ENCODE data around the gene CCDC81.

CCDC81 gene

GRCh38 chr11:86440305-86440716 is 65.6 kb downstream of the CCDC81 start:
- DNase-seq = no peak
- Histone ChIP-seq H3K4me1 (no peaks in the 10 kb centered on the region), H3K9me3 (no peaks in the 10 kb centered on the region), H3K27me3 (no peaks in the 10 kb centered on the region), H3K36me3 (no peaks in the 10 kb centered on the region), H3K4me3 (ENCODE audit: low read depth, low read length) (no peak overlapping the region)
- no peak for TF ChIP-seq CTCF (IDR thresholded peaks at IDR 0.05; ENCODE audit: low read depth, low read length)

GRCh38 chr11:86440843-86441242 is 66.2 kb downstream of the CCDC81 start:
- no peaks in the 10 kb centered on the region for H3K36me3 ChIP-seq

GRCh38 chr11:86442420-86442819 is 67.7 kb downstream of the CCDC81 start:
- H3K27me3 ChIP-seq = no peaks in the 10 kb centered on the region
- no peaks in the 10 kb centered on the region for H3K9me3 ChIP-seq
- no peaks in the 10 kb centered on the region for H3K4me1 ChIP-seq
- no peak overlapping the region for H3K4me3 ChIP-seq (ENCODE audit: low read depth, low read length)
- H3K36me3 ChIP-seq = no peaks in the 10 kb centered on the region
- DNase-seq = no peak
- TF ChIP-seq CTCF (IDR thresholded peaks at IDR 0.05; ENCODE audit: low read depth, low read length) = no peak

More at GRCh38 chr11:86440843-86441242, 66.2 kb downstream of the CCDC81 start:
- H3K4me1 ChIP-seq = no peaks in the 10 kb centered on the region
- no peak for DNase-seq
- H3K4me3 ChIP-seq (ENCODE audit: low read depth, low read length) = no peak overlapping the region
- no peak for TF ChIP-seq CTCF (IDR thresholded peaks at IDR 0.05; ENCODE audit: low read depth, low read length)
- H3K9me3 ChIP-seq = no peaks in the 10 kb centered on the region
- no peaks in the 10 kb centered on the region for H3K27me3 ChIP-seq

- H3K36me3 ChIP-seq = no peaks in the 10 kb centered on the region
- H3K4me3 ChIP-seq (ENCODE audit: low read depth, low read length) = no peak overlapping the region
- no peaks in the 10 kb centered on the region for H3K4me1 ChIP-seq
- DNase-seq = no peak
- TF ChIP-seq CTCF (IDR thresholded peaks at IDR 0.05; ENCODE audit: low read depth, low read length) = no peak
- H3K27me3 ChIP-seq = no peaks in the 10 kb centered on the region
- no peaks in the 10 kb centered on the region for H3K9me3 ChIP-seq
Measured at GRCh38 chr11:86442827-86443226, 68.1 kb downstream of the CCDC81 start.

- H3K9me3 ChIP-seq = no peaks in the 10 kb centered on the region
- H3K4me1 ChIP-seq = no peaks in the 10 kb centered on the region
- TF ChIP-seq CTCF (IDR thresholded peaks at IDR 0.05; ENCODE audit: low read depth, low read length) = no peak
- DNase-seq = no peak
- H3K27me3 ChIP-seq = no peaks in the 10 kb centered on the region
- H3K36me3 ChIP-seq = no peaks in the 10 kb centered on the region
- no peak overlapping the region for H3K4me3 ChIP-seq (ENCODE audit: low read depth, low read length)
Measured at GRCh38 chr11:86443415-86443814, 68.7 kb downstream of the CCDC81 start.

- Histone ChIP-seq H3K9me3 (no peaks in the 10 kb centered on the region), H3K36me3 (no peaks in the 10 kb centered on the region), H3K4me1 (no peaks in the 10 kb centered on the region), H3K4me3 (ENCODE audit: low read depth, low read length) (no peak overlapping the region), H3K27me3 (no peaks in the 10 kb centered on the region)
- no peak for DNase-seq
- no peak for TF ChIP-seq CTCF (IDR thresholded peaks at IDR 0.05; ENCODE audit: low read depth, low read length)
Measured at GRCh38 chr11:86444981-86445380, 70.3 kb downstream of the CCDC81 start.
